K562 (cell line): ENCODE results near the gene KDF1. TPM values are rescaled to one million over a fixed set of nuclear protein-coding genes. Genes with fewer than 3 reads are reported as not detected.

Experiments
- ATAC-seq: fragments of 200-7000 bp; cut with Tn5 transposase; 3 replicates; pipeline ENCODE4 v1.9.1; 2020; ENCODE audit warnings: moderate library complexity
- BruUV-seq: library from RNA; stranded (reverse); fragments of 400-500 nt; replicated peaks from 2 replicates; lab custom pipeline; 2021; lab: Mats Ljungman, UMichigan
- CTCF ChIA-PET: fragments of 300-600 bp; formaldehyde crosslinking; extraction: SDS; loops from one replicate; lab custom pipeline; 2021; ENCODE audit warnings: low intra/inter-chr PET ratio; lab: Yijun Ruan, JAX
- POLR2A ChIA-PET: fragments of 300-600, 350-650 bp; sonication (Branson Sonifier 250); formaldehyde crosslinking; extraction: SDS; loops from one replicate; lab custom pipeline; 2021; ENCODE audit warnings: antibody characterized with exemption, inconsistent platforms; lab: Yijun Ruan, JAX
- DNase-seq, 4 experiments: peaks; one replicate each; pipeline versions ENCODE4 v3.0.0 to v3.0.0-alpha.2; 2011 to 2018; ENCODE audit warnings: low spot score in 3 of 4, mixed read lengths in 3 of 4; ENCODE audit errors: extremely low read depth in 1 of 4
- FAIRE-seq: peaks from 2 replicates; lab custom pipeline; 2011; peaks lifted over from hg19 to GRCh38; lab: Jason Lieb, UNC
- H2AFZ ChIP-seq: 2 replicates; pipeline ENCODE4 v1.6.0; 2011; ENCODE audit warnings: low read depth, low read length, control low read depth, inconsistent platforms
- H3K27ac ChIP-seq: fragments of 200-600 bp; 3 replicates; pipeline ENCODE4 v1.8.0; 2011; ENCODE audit warnings: low read depth, mild to moderate bottlenecking, control low read depth, inconsistent platforms, low read length, moderate library complexity, mixed read lengths; ENCODE audit errors: extremely low read depth
- H3K27me3 ChIP-seq, 2 experiments: fragments of 300-600 bp in 1 of 2; 2 replicates in 1 of 2; 3 replicates in 1 of 2; pipeline versions ENCODE4 v1.6.0 to v1.8.0; 2011; ENCODE audit warnings: inconsistent platforms in 2 of 2, low read length in 2 of 2, mild to moderate bottlenecking in 1 of 2, mixed read lengths in 1 of 2, moderate library complexity in 1 of 2; ENCODE audit not compliant: control insufficient read depth in 2 of 2, insufficient read depth in 2 of 2
- H3K36me3 ChIP-seq: fragments of 300-600 bp; 3 replicates; pipeline ENCODE4 v1.8.0; 2011; ENCODE audit warnings: mild to moderate bottlenecking, low read length, inconsistent platforms; ENCODE audit not compliant: control insufficient read depth, insufficient read depth
- H3K4me1 ChIP-seq, 2 experiments: fragments of 200-600 bp in 1 of 2; replicated peaks in 1 of 2; 2 replicates in 1 of 2; 3 replicates in 1 of 2; pipeline versions ENCODE4 v1.5.1 to v1.8.0; 2011; ENCODE audit warnings: inconsistent platforms in 2 of 2, low read length in 2 of 2, mild to moderate bottlenecking in 1 of 2, mixed read lengths in 1 of 2, moderate library complexity in 1 of 2; ENCODE audit not compliant: control insufficient read depth in 2 of 2, insufficient read depth in 2 of 2
- H3K4me2 ChIP-seq: 2 replicates; pipeline ENCODE4 v1.6.1; 2011; ENCODE audit warnings: low read length, control low read depth, inconsistent platforms, mixed read lengths; ENCODE audit not compliant: insufficient read depth
- H3K4me3 ChIP-seq: fragments of 200-600 bp; sonication (generic), shearing (Covaris generic); 2 replicates; pipeline ENCODE4 v1.5.1; 2016; ENCODE audit warnings: control low read depth, inconsistent platforms
- H3K79me2 ChIP-seq: fragments of 200-600 bp; 3 replicates; pipeline ENCODE4 v1.8.0; 2011; ENCODE audit warnings: low read length, inconsistent platforms; ENCODE audit not compliant: control insufficient read depth, insufficient read depth
- H3K9ac ChIP-seq, 2 experiments: 2 replicates each; pipeline versions ENCODE4 v1.6.0 to v1.6.1; 2011; ENCODE audit warnings: low read depth in 2 of 2, low read length in 2 of 2, control low read depth in 1 of 2, inconsistent platforms in 1 of 2, mild to moderate bottlenecking in 1 of 2, mixed read lengths in 1 of 2; ENCODE audit not compliant: insufficient read depth in 1 of 2
- H3K9me1 ChIP-seq: one replicate; pipeline ENCODE4 v1.6.0; 2011; ENCODE audit warnings: inconsistent platforms, mild to moderate bottlenecking, low read length, moderate library complexity; ENCODE audit not compliant: control insufficient read depth, insufficient read depth
- H3K9me3 ChIP-seq: replicated peaks from 2 replicates; pipeline ENCODE4 v1.5.1; 2011; ENCODE audit warnings: low read depth, low read length, inconsistent platforms; ENCODE audit not compliant: control insufficient read depth, insufficient read depth
- H4K20me1 ChIP-seq: replicated peaks from 2 replicates; pipeline ENCODE4 v1.6.1; 2011; ENCODE audit warnings: low read length, inconsistent platforms, mixed read lengths; ENCODE audit not compliant: control insufficient read depth, insufficient read depth
- CCNT2 ChIP-seq: IDR thresholded peaks from 2 replicates; pipeline ENCODE4 v1.6.1; 2011; ENCODE audit warnings: borderline replicate concordance, low read depth, mild to moderate bottlenecking, moderate library complexity, mixed read lengths, low read length; ENCODE audit not compliant: insufficient read length; ENCODE audit errors: extremely low read depth
- HDAC2 ChIP-seq: fragments of 450-650 bp; IDR thresholded peaks from 2 replicates; pipeline ENCODE4 v1.6.1; 2016; ENCODE audit warnings: mild to moderate bottlenecking
- KDM5B ChIP-seq: fragments of 200-600 bp; sonication (generic); IDR thresholded peaks from 2 replicates; pipeline ENCODE4 v1.6.1; 2012; ENCODE audit warnings: low read depth, mild to moderate bottlenecking, moderate library complexity, low read length, control low read depth, inconsistent platforms; ENCODE audit not compliant: insufficient replicate concordance
- MBD1 ChIP-seq: fragments of 250-450 bp; sonication (Bioruptor Pico); IDR thresholded peaks from 2 replicates; pipeline ENCODE4 v1.8.0; 2022; ENCODE audit warnings: inconsistent platforms
- PATZ1 ChIP-seq: fragments of 250-450 bp; sonication (Bioruptor Pico); IDR thresholded peaks from 2 replicates; pipeline ENCODE4 v1.5.0; 2020; ENCODE audit warnings: mild to moderate bottlenecking, borderline replicate concordance
- PHF20 ChIP-seq: fragments of 450-650 bp; IDR thresholded peaks from 2 replicates; pipeline ENCODE4 v1.6.1; 2018; ENCODE audit not compliant: partially characterized antibody
- POU5F1 ChIP-seq: fragments of 150-350 bp; IDR thresholded peaks from 2 replicates; pipeline ENCODE4 v1.6.1; 2014; ENCODE audit warnings: borderline replicate concordance, low read length, low read depth, mild to moderate bottlenecking; ENCODE audit not compliant: partially characterized antibody
- RBM25 ChIP-seq: fragments of 200-400 bp; formaldehyde crosslinking; IDR thresholded peaks from 2 replicates; pipeline ENCODE4 v1.6.1; 2018; ENCODE audit warnings: low read length, low read depth, moderate library complexity; ENCODE audit not compliant: severe bottlenecking
- SAFB2 ChIP-seq: fragments of 200-400 bp; formaldehyde crosslinking; IDR thresholded peaks from 2 replicates; pipeline ENCODE4 v1.6.1; 2018; ENCODE audit warnings: borderline replicate concordance, low read length, low read depth, moderate library complexity; ENCODE audit not compliant: severe bottlenecking
- SMARCC2 ChIP-seq: fragments of 450-650 bp; IDR thresholded peaks from 2 replicates; pipeline ENCODE4 v1.6.1; 2017; ENCODE audit warnings: antibody characterized with exemption, moderate library complexity, mild to moderate bottlenecking, low read depth
- TRIM24 ChIP-seq, 2 experiments: fragments of 450-650 bp; IDR thresholded peaks; 2 replicates each; pipeline ENCODE4 v1.6.1; 2016
- WHSC1 ChIP-seq: IDR thresholded peaks from one replicate; pipeline ENCODE4 v1.6.1; 2012; ENCODE audit warnings: low read length, control low read depth, inconsistent platforms
- YY1 ChIP-seq, 3 experiments: IDR thresholded peaks; 2 replicates each; pipeline ENCODE4 v1.6.1; 2011; ENCODE audit warnings: low read length in 2 of 3, mild to moderate bottlenecking in 2 of 3, moderate library complexity in 2 of 3, borderline replicate concordance in 1 of 3, control low read depth in 1 of 3, low read depth in 1 of 3; ENCODE audit not compliant: insufficient read depth in 3 of 3, insufficient replicate concordance in 2 of 3, control insufficient read depth in 1 of 3, insufficient read length in 1 of 3; ENCODE audit errors: extremely low read depth in 1 of 3
- ZNF561 ChIP-seq: fragments of 450-650 bp; formaldehyde crosslinking; conservative IDR thresholded peaks from 2 replicates; pipeline ENCODE4 v1.4.0; 2020; ENCODE audit warnings: mild to moderate bottlenecking, moderate library complexity
- ZNF589 ChIP-seq: fragments of 200-800 bp; sonication (Bioruptor generic); IDR thresholded peaks from 2 replicates; pipeline ENCODE4 v1.6.1; 2016; ENCODE audit warnings: low read depth, missing genetic modification characterization, missing compliant biosample characterization
- ZNF639 ChIP-seq, 2 experiments: fragments of 200-800 bp in 1 of 2; sonication (Bioruptor generic) in 1 of 2; sonication (generic) in 1 of 2; formaldehyde crosslinking in 1 of 2; IDR thresholded peaks in 1 of 2; conservative IDR thresholded peaks in 1 of 2; 2 replicates each; pipeline versions ENCODE4 v1.5.0 to v1.6.1; 2016 to 2020; ENCODE audit warnings: missing compliant biosample characterization in 1 of 2, missing genetic modification characterization in 1 of 2, missing genetic modification reagents in 1 of 2
- WGBS: fragments of 100-300 bp; shearing (Covaris generic); methylation state at CpG from one replicate; pipeline ENCODE4 v1.1.6; 2016; ENCODE audit warnings: low coverage, mixed read lengths; ENCODE audit not compliant: insufficient coverage; ENCODE audit errors: missing lambda C conversion rate; 5-methylcytosine and 5-hydroxymethylcytosine counted together
- in situ Hi-C: fragments of 300-500 bp; cut with MboI; formaldehyde crosslinking; loops from 4 replicates; pipeline ENCODE4 v1.15.0; 2018; ENCODE audit warnings: inconsistent platforms, mixed read lengths
- intact Hi-C: fragments of 100-400 bp; cut with micrococcal nuclease; formaldehyde crosslinking; loops from 2 replicates; pipeline ENCODE4 v1.14.2; 2022
- polyA plus RNA-seq, 8 experiments: library from polyadenylated mRNA; depleted of rRNA in 4 of 8; stranded (reverse) in 5 of 8; unstranded in 3 of 8; fragments of >200 nt; fragmentation: Nextera tagmentation in 2 of 8; fragmentation: Illumina TruSeq in 1 of 8; extraction: Ambion mirVana in 2 of 8; extraction: Trizol in 1 of 8; gene quantifications; 2 replicates each; pipeline versions ENCODE4 v1.2.1 to v1.2.3, GENCODE V29; 2011 to 2014; ENCODE audit warnings: inconsistent platforms in 1 of 8, missing spikeins in 1 of 8
- total RNA-seq, 7 experiments: library from RNA; depleted of rRNA in 6 of 7; stranded (reverse); fragments of >200 nt in 6 of 7; fragmentation: Illumina TruSeq in 2 of 7; extraction: Trizol in 2 of 7; gene quantifications; 2 replicates each; pipeline versions ENCODE4 v1.2.1 to v1.2.3, GENCODE V29; 2011 to 2021; ENCODE audit warnings: low replicate concordance in 1 of 7

KDF1 gene
- total and polyA plus RNA-seq, 9 of the 15 experiments (the other 6 are each of a cell fraction or from before 2014, with no cell fraction given) = 0.38 to 1.9 (median 0.83) TPM

GRCh38 chr1:26971590-26971989, 11.3 kb upstream of the KDF1 start:
- CTCF ChIA-PET = no interaction called here
- Histone ChIP-seq H3K4me2 (no peak overlapping the region), H3K9me3 (no peaks in the 10 kb centered on the region), H3K79me2 (no peaks in the 10 kb centered on the region), H3K36me3 (no peaks in the 10 kb centered on the region), H3K27me3 (peaks cover 0 to 25% of the 10 kb centered on the region in 2 experiments; a peak in 3 of 5 replicates), H3K9me1 (no peaks in the 10 kb centered on the region), H3K4me3 (no peak overlapping the region), H3K9ac (no peak overlapping the region), H4K20me1 (0 out of 2 replicates have a peak, but pooled peaks cover 4% of the 10 kb centered on the region), H3K27ac (no peak overlapping the region), H3K4me1 (peaks cover 2 to 8% of the 10 kb centered on the region in 2 experiments; a peak in 4 of 5 replicates), H2AFZ (no peak overlapping the region)
- no TSS peak for BruUV-seq
- in situ Hi-C loops (no loop called here), intact Hi-C loops (no loop called here)
- no peak for ATAC-seq
- no peak for DNase-seq
- no peak for FAIRE-seq
- POLR2A ChIA-PET = interaction anchor here (0.9 kb wide), 1 partner anchor 10 kb away, joined by 3 read pairs; no protein-coding TSS in a partner anchor
- WGBS = 0% methylated on average over 3 of the region's 3 CpGs
- TF ChIP-seq WHSC1 (no peak), YY1 (IDR thresholded peaks at IDR 0.05; ENCODE audit: borderline replicate concordance in 1 of 3, control insufficient read depth in 1 of 3, extremely low read depth in 1 of 3, insufficient read depth in 3 of 3, insufficient read length in 1 of 3, insufficient replicate concordance in 2 of 3, low read depth in 1 of 3, low read length in 2 of 3) (no peak), ZNF589 (no peak), CCNT2 (no peak), POU5F1 (no peak), SAFB2 (no peak), HDAC2 (peak; percentile 31; the same call in 1 of the 2 replicates), ZNF639 (CRISPR knock-in tag; conservative IDR thresholded peaks at IDR 0.05 in 1 of 2, IDR thresholded peaks at IDR 0.05 in 1 of 2) (no peak), TRIM24 (IDR thresholded peaks at IDR 0.05) (no peak), KDM5B (no peak), MBD1 (no peak), SMARCC2 (no peak), PATZ1 (CRISPR knock-in tag) (no peak), RBM25 (peak; percentile 97), ZNF561 (no peak), PHF20 (no peak)
